Measurements from ENCODE around the gene TAOK1.

Gene TAOK1

DNA sequence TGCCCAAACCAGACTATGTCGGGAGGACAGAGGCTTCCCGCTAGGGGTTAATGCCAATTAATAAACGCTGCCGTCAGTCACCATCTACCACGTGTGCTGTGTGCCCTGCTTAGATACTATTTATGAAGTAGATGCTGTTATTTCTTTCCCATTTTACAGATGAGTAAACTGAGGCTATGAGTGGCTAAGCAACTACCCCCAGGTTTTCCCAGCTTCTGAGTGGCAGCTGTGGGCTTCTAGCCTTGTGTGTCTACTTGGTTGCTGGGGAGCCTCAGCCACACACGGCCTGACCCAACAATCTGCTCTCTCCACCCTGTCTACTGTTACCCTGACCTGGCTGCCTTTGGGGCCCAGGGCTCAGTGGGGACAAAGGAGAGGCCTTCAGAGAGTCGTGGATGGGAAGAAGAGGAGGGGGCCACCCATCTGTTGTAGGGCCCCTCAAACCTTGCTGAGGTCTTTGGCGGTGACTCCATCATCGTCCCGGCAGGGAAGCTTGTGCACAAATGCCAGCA is 192.1 kb downstream of the TAOK1 start:
- TF ChIP-seq GATA2 (IDR thresholded peaks at IDR 0.05; ENCODE audit: low read depth, low read length) (no peak), GATA3 (IDR thresholded peaks at IDR 0.05; ENCODE audit: low read depth, low read length) (no peak)

DNA sequence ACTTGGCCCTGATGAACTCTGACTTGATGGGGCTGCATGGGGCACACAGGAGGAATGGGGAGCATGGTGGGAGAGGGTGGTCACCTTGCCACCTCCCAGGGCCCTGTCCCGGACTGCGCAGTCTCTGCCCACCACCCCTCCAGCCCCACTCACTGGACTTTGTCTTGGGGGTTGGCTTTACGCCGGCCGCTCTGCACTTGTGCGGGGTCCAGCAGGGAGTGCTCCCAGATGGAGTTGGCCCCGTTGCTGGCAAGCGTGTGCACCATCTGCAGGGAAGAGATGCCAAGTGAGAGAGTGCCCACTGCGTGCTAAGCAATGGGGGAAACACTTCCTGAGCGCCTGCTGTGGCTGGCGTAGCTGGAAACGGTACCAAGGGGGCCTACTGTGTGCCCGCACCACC is 192.6 kb downstream of the TAOK1 start:
- TF ChIP-seq GATA3 (IDR thresholded peaks at IDR 0.05; ENCODE audit: low read depth, low read length) (no peak), GATA2 (IDR thresholded peaks at IDR 0.05; ENCODE audit: low read depth, low read length) (no peak)

DNA sequence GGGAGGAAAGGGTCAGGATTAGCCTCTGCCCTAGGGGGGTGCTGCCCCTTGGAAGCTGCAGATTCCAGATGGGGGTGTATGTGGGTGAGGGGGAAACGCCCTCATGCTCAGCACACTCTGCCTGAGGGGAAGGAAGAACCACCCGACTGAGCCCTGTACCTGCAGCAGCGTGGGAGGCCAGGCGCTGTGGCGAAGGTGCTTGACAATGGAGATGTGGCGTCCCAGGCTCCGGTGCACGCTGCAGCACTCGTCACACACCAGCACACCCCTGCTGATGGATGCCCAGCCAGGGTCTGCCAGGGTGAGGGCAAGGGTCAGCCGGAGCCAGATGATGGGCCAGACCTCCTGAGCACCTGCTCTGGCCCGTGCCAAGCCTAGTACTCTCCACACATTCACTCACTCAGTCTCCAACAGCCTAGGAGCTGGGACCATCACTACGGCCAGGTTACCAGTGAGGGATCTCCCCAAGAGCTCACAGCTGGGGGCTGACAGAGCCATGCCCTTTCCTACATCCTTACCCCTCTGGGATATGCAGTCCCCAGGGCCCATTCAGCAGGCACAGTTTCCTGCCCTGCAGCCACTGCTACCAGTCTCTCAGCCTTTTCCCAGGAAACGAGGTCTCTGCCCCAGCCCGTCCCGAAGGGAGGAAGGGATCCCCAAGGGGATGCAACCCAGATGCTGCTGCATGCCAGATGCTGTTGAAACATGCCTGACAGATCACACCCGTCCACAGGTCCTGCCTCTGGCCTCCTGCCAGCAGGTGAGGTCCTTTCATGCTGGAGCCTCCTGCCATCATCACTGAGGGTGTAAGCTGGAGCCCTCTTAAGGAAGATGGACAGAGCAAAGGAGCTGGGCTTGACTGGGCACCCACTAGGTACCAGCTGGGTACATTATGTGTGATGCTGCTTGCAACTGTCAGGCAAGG is 193.4 kb downstream of the TAOK1 start:
- TF ChIP-seq GATA3 (IDR thresholded peaks at IDR 0.05; ENCODE audit: low read depth, low read length) (no peak), GATA2 (IDR thresholded peaks at IDR 0.05; ENCODE audit: low read depth, low read length) (no peak)

DNA sequence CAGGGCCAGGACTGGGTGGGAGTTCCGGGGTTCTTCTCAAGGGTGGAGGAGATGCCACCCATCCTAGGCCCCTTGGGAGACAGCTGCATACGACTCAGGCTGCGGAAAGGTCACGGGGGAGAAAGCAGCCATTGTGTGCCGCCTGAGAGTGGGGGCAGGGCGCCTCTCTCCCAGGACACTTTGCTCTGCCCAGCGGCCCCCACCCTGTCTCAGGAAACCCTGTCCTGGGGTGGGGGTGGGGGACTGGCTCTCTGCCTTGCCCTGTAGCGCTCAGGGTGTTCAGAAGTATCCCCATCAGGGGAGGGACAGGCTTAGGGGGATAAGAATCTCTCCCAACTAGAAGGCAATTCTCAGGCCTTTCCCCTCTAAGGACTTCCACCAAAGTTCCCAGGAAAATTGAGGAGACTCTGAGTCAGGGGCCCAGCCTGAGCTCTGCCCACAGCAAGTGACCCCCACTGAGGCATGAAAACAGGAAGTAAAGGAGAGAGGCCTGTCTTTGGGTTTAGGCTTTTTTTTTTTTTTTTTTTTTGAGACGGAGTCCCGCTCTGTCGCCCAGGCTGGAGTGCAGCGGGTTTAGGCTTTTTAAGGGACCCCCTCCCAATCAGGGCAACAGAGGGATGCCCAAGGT is 194.4 kb downstream of the TAOK1 start:
- TF ChIP-seq GATA2 (IDR thresholded peaks at IDR 0.05; ENCODE audit: low read depth, low read length) (no peak), GATA3 (IDR thresholded peaks at IDR 0.05; ENCODE audit: low read depth, low read length) (no peak)

DNA sequence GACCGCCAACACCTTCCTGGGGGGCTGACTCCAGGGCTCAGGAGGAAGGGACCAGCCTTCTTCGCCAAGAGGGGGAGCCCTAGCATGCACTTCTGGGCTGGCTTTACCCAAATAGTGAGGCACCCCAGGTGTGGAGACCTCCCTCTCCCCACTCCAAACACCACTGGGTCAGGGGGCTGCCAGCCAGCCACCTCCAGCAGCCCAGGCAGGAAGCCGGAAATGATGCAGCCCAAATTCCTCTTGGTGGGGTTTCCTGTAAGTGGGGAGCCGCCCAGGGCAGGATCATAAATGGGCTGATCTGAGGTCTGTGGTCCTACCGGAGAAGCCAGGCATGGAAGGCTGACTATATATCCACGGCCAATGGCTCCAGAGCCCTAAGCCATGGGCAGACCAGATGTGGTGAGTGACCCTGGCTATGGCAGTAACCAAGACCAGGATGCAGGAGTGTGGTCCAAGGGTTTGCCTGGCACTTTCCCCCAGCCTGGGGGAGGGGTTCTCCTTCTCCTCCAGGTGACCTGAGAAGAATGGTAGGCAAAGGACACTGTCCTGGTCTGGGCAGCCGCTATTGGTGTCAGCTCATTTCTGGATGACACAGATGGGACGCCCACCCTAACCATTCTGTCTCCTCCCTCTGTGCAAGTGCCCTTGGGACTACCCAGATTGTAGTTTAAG is 195.1 kb downstream of the TAOK1 start:
- TF ChIP-seq GATA3 (IDR thresholded peaks at IDR 0.05; ENCODE audit: low read depth, low read length) (no peak), GATA2 (IDR thresholded peaks at IDR 0.05; ENCODE audit: low read depth, low read length) (no peak)

DNA sequence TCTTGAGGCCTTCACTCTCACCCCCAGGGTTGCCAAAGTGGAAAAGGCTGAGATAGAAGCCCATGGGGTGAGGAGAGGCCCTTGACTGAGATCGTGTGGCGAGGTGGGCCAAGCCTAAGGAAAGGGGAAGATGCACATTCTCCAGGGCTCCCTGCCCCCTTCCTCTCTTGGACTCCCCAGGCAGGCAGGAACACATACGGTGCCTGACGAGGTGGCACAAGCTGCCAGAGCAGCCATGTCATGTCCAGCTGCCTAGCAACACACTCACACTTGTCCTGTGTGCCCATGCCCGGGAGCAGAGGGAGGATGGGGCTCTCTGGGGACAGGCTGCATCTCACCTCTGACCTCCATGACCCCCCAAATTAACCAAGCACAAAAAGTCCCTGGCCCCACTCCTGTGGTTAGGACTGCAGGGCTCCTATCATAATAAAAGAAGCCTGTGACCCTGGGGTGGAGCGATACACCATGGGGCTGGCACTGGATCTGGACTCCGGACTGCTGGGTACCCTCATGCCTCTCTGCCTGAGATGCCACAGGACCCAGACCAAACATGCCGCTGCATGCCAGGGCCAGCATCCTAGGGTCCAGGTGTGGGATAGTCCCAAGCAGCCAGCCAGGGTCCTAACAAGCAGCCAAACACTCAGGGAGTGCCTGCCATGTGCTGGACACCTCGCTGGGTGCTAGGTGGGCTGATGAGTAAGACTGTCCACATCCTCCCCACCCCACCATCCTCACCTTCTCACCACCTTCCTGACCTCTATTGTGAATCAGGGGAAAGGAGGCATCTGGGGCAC is 196.7 kb downstream of the TAOK1 start:
- TF ChIP-seq GATA3 (IDR thresholded peaks at IDR 0.05; ENCODE audit: low read depth, low read length) (no peak), GATA2 (IDR thresholded peaks at IDR 0.05; ENCODE audit: low read depth, low read length) (no peak)

DNA sequence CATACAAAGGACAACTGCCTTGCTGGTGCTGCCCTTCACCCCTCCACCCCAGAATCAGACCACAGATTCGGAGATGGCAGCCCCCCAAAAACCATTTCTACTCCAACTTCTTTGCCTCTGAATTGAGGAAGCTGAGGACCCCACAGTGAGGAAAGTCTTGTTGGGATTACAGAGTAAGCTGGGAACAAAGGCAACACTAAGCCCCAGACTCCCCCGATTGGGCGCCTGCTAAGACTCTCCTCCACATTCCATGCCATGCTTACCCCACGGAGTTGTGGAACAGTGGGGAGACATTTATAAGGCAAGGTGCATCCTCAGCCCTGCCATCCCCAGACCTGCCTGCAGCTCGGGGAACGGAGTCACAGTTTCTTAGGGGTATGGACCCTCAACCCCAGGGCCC is 197.4 kb downstream of the TAOK1 start:
- TF ChIP-seq GATA3 (IDR thresholded peaks at IDR 0.05; ENCODE audit: low read depth, low read length) (no peak), GATA2 (IDR thresholded peaks at IDR 0.05; ENCODE audit: low read depth, low read length) (no peak)

DNA sequence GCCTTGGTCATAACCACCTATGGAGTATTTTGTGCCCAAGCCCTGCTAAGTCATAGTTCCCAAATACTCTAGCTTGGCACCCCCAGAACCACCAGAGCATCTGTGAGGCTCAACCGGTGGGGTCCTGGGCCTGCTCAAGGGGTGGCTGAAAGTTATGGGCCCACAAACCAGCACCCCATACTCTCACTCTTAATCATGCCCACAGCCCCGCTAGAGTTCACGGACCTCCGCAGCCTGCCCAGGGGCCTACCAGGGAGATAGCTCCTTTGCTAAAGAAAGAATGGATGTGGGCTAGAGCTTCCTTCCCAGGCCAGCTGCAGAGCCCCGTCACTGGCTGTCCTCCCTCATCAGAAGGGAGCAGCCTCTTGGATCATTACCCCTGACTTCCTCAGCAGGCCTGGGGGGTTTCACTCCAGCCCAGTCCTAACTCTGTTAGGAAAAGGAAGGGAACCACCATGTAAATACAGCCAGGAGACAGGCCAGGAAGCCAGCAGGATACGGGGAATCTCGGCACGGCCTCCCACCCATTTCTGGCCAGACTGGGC is 197.9 kb downstream of the TAOK1 start:
- TF ChIP-seq GATA3 (IDR thresholded peaks at IDR 0.05; ENCODE audit: low read depth, low read length) (no peak), GATA2 (IDR thresholded peaks at IDR 0.05; ENCODE audit: low read depth, low read length) (no peak)

DNA sequence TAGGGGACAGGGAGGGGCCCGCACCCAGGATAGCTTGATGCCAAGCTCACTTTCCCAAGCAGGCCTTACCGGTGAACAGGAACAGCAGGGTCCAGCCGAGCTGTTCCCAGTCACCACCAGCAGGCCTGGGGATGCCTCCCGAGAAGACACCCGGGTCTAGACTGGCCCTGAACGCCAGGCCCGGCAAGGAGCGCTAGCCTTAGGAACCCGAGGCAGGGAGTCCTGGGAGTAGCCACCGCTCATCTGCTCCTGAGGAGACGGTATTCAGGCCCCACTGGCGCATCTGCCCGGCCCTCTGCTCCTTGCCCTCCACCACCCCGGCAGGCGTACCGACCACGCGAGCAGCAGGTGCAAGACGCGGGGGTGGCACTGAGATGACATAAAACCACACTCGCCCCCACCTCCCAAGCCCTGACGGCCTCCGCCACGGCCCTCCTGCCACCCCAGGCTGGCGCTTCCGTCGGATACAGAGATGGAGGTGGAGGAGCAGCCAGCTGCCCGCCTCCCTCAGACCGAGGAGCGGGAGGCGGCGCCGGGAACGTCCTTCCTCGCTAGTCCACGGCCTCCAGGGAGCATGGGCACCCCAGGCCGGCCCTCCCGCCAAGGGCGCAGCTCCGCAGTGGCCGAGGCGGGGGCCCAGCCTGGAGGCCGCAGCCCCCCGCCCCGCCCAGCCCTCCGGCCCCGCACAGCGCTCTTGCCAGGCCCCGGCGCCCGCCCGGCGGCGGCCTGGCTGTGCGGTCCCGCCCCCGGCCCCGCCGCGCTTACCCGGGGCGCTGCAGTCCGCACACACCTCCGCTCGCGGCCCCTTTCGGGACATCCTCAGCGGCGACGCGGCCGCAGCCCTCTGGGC is 198.6 kb downstream of the TAOK1 start:
- TF ChIP-seq GATA2 (IDR thresholded peaks at IDR 0.05; ENCODE audit: low read depth, low read length) = no peak
- no peak for TF ChIP-seq GATA3 (IDR thresholded peaks at IDR 0.05; ENCODE audit: low read depth, low read length)

DNA sequence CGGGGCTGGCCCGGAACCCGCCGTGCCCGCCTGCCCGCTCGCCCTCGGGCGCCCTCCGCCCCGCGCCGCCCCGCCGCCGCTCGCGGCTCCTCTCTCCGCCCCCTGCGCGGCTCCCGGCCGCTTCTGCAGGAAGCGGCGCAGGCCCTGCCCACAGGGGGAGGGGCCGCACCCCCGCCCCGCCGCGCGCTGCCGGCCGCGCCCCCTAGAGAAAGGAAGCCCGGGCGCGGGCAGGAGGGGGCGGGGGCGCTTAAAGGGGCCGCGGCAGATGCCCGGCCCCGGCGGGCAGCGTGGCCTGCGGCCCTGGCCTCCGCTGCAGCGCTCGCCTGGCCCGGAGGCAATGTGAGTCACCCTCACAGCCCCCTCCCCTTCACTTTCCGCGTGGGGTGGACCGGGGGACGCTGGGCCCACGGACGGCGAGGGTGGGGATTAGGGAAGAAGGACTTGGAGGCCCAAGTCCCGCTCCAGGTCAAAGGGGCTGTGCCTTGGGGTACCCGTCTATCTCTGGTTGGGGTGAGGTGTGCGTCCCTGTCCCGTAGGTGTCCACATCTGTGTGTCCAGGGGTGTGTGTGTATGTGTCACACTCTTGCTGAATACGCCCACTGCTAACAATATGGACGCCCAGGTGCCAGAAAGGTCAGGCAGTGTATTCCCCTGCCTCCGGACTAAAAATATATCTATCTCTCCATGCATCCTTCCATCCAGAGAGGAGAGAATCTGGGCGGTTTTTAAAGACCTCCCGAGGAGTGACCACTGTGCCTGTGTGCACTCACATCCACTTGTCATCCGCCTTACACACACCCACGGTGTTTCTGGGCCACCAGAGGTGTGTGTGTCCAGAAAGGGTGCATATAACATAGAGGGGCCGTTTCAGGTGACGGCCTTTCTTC is 199.6 kb downstream of the TAOK1 start, which contains the start of gene GIT1:
Gene GIT1 (minus strand): TSS at position 125 of the 887 bp plus-strand sequence. CDS start 270 bp downstream, outside the sequence.
- TF ChIP-seq GATA3 (IDR thresholded peaks at IDR 0.05; ENCODE audit: low read depth, low read length) (no peak), GATA2 (IDR thresholded peaks at IDR 0.05; ENCODE audit: low read depth, low read length) (no peak)

DNA sequence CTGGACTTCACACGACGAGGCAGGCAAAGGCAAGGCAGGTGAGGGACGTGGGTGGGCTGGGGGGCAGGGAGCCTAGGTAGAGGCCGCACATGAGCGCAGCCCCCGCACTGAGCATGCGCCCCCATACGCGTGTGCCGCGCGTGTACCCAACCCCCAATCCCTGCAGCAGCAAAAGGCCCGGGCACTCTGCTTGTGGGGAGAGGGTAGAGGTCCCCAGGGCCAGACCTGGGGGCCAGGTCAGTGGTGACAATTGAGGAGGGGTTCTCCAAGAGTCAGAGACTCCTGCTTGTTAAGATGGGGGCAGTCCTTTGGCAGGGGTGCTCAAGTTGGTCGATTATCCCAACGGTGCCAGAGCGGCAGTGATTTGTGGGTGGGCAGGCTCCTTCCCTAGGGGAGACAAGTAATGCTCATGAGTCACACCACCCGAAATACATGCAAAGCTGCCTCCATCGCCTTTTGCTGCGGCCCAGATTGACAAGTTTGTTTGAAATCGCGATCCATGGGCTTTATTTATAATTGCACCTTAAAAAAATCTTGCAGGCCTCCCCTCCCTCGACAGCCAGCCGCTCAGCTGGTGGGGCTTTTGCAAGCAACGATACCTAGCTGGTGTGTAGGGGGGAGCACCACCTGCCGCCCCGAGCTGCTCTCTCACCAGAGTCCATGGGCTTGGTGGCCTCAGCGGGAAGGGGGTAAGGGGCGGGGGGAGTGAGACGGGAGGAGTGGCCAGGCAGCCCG is 200.4 kb downstream of the TAOK1 start:
- no peak for TF ChIP-seq GATA2 (IDR thresholded peaks at IDR 0.05; ENCODE audit: low read depth, low read length)
- no peak for TF ChIP-seq GATA3 (IDR thresholded peaks at IDR 0.05; ENCODE audit: low read depth, low read length)

Measured in SH-SY5Y (cell line).